Activated CD8-positive, alpha-beta T cell treated with anti-CD3 and anti-CD28 coated beads for 36 hours (primary cell): ENCODE data around the gene PSMF1. TPM values are rescaled to one million over a fixed set of nuclear protein-coding genes. Genes with fewer than 3 reads are reported as not detected.

Experiments
- ATAC-seq: fragments of 200-7000 bp; cut with Tn5 transposase; one replicate; pipeline ENCODE4 v1.10.0; 2021; ENCODE audit warnings: mild to moderate bottlenecking, moderate library complexity
- CTCF ChIA-PET: fragments of 350-600 bp; sonication (Branson Sonifier 250); formaldehyde crosslinking; loops from one replicate; lab custom pipeline; 2021; ENCODE audit warnings: antibody characterized with exemption; lab: Charles Lee
- POLR2A ChIA-PET: fragments of 350-600 bp; sonication (Branson Sonifier 250); formaldehyde crosslinking; loops from one replicate; lab custom pipeline; 2021; ENCODE audit warnings: antibody characterized with exemption; lab: Charles Lee
- DNase-seq: peaks from one replicate; pipeline ENCODE4 v3.0.0-alpha.2; 2020
- H3K27ac Mint-ChIP-seq: one replicate; pipeline ENCODE4 v1.8.0; 2021; ENCODE audit warnings: mild to moderate bottlenecking, mixed read lengths
- H3K27me3 Mint-ChIP-seq: one replicate; pipeline ENCODE4 v1.8.0; 2021; ENCODE audit warnings: mixed read lengths
- H3K36me3 Mint-ChIP-seq: one replicate; pipeline ENCODE4 v1.8.0; 2021; ENCODE audit warnings: low read depth, mixed read lengths
- H3K4me1 Mint-ChIP-seq: one replicate; pipeline ENCODE4 v1.8.0; 2021; ENCODE audit warnings: low read depth, mixed read lengths
- H3K4me3 Mint-ChIP-seq: one replicate; pipeline ENCODE4 v1.8.0; 2021; ENCODE audit warnings: mild to moderate bottlenecking, moderate library complexity, mixed read lengths
- H3K9me3 Mint-ChIP-seq: one replicate; pipeline ENCODE4 v1.8.0; 2021; ENCODE audit warnings: mixed read lengths
- intact Hi-C: fragments of 100-400 bp; cut with micrococcal nuclease; formaldehyde crosslinking; loops from one replicate; pipeline ENCODE4 v1.10.0; 2022
- total RNA-seq, 2 experiments: library from RNA; stranded (reverse); gene quantifications; one replicate each; pipeline ENCODE4 v1.2.3, GENCODE V29; 2021
- TF ChIP-seq, protein P1 (sequence below): fragments of 200-600 bp; IDR thresholded peaks from one replicate; pipeline ENCODE4 v1.8.0; 2022; ENCODE audit warnings: antibody characterized with exemption, mild to moderate bottlenecking

The PSMF1 gene
- total RNA-seq, 2 experiments from 2014 or later = 150 to 154 TPM

DNA sequence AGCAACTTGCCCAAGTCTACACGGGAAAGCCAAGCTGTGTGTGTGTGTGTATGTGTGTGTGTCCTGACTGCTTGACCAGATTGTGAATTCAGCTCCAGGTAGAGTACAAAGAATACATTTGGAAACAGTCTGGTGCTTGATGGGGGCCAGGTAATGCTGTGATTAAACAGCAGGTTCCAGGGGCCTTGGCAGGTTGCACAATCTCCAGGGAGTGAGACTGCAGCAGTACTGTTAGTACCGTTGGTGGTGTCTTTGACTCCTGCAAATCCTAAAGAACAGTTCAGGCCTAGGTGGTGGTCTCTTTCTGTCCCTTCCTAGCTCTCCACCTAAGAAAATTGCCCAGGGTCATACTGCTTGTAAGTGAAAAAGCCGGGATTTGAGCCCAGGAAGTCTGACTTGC is 11.2 kb upstream of the PSMF1 start:
- CTCF ChIA-PET = interaction anchor here (1.1 to 3.2 kb wide), 10 partner anchors 9 to 151 kb away, joined by 3 to 22 read pairs (median 8); no protein-coding TSS in a partner anchor
- Mint-ChIP-seq H3K4me1 (no peaks in the 10 kb centered on the region), H3K9me3 (peaks cover 8% of the 10 kb centered on the region), H3K27ac (no peak overlapping the region), H3K4me3 (no peak overlapping the region), H3K27me3 (no peaks in the 10 kb centered on the region), H3K36me3 (no peaks in the 10 kb centered on the region)
- TF ChIP-seq, protein P1, sequence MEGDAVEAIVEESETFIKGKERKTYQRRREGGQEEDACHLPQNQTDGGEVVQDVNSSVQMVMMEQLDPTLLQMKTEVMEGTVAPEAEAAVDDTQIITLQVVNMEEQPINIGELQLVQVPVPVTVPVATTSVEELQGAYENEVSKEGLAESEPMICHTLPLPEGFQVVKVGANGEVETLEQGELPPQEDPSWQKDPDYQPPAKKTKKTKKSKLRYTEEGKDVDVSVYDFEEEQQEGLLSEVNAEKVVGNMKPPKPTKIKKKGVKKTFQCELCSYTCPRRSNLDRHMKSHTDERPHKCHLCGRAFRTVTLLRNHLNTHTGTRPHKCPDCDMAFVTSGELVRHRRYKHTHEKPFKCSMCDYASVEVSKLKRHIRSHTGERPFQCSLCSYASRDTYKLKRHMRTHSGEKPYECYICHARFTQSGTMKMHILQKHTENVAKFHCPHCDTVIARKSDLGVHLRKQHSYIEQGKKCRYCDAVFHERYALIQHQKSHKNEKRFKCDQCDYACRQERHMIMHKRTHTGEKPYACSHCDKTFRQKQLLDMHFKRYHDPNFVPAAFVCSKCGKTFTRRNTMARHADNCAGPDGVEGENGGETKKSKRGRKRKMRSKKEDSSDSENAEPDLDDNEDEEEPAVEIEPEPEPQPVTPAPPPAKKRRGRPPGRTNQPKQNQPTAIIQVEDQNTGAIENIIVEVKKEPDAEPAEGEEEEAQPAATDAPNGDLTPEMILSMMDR = no peak
- ATAC-seq (no peak), DNase-seq (no peak)
- POLR2A ChIA-PET = no interaction called here
- intact Hi-C loops = no loop called here

DNA sequence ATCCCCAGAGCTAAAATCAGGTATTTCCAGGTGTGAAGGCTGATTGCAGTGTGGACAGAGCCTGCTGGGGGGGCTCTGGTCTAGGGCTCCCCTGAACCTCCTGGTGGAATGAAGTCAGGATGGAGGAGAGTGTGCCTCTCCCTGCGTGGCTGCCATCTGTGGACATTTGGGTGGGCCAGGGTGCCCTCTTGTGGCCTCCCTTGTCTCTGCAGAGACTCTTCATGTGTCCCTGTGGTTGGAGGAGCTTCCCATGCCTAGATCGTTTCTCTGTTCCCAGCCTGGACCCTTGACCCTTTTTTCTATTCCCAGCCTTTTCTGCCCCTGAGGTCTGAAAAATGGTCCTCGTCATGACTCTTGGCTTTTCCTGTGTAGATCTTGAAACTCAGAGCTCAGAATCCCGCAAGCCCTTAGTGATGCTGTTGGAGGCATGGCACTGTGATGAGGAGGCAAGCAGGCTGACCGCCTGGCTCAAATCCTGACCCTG is 9.9 kb upstream of the PSMF1 start:
- ATAC-seq (peak; percentile 87), DNase-seq (peak; percentile 74)
- ChIA-PET POLR2A (no interaction called here), CTCF (interaction anchor here (0.6 to 3.2 kb wide), 42 partner anchors 8 to 304 kb away, joined by 3 to 22 read pairs (median 4); partner anchors contain the start of gene C20orf202)
- Mint-ChIP-seq H3K36me3 (no peaks in the 10 kb centered on the region), H3K27me3 (no peaks in the 10 kb centered on the region), H3K4me1 (no peaks in the 10 kb centered on the region), H3K9me3 (no peaks in the 10 kb centered on the region), H3K4me3 (no peak overlapping the region), H3K27ac (no peak overlapping the region)
- intact Hi-C loops = no loop called here
- TF ChIP-seq, protein P1 = peak; percentile 69

DNA sequence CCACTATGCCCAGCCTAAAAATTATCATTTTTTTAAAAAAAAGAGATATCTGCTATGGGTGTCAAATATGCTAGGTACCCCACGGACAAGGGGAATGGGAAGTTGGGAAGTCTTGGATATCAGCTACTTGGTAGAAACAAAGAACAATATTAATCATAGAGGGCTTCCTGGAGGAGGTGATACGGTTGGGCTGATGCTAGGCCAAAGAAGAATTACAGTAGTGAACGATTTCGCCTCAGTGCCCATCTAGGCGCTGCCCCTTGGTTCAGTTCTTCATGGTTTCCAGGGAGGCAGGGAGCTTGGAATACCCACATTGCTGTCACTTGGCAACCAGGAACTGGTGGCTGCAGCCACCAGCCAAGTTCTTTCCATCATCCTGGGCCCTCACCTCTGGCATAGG is 5.5 kb upstream of the PSMF1 start:
- Mint-ChIP-seq H3K27ac (no peak overlapping the region), H3K36me3 (peaks cover 3% of the 10 kb centered on the region), H3K4me1 (peaks cover 12% of the 10 kb centered on the region), H3K9me3 (no peaks in the 10 kb centered on the region), H3K4me3 (no peak overlapping the region), H3K27me3 (no peaks in the 10 kb centered on the region)
- ChIA-PET POLR2A (interaction anchor here (0.6 kb wide), 2 partner anchors 89 to 93 kb away, joined by 3 to 7 read pairs; no protein-coding TSS in a partner anchor), CTCF (interaction anchor here (1.6 to 2.0 kb wide), 2 partner anchors 101 to 157 kb away, joined by 3 to 5 read pairs; no protein-coding TSS in a partner anchor)
- TF ChIP-seq, protein P1 = no peak
- ATAC-seq = no peak
- intact Hi-C loops = loop anchor here (10.0 kb wide), 2 partner anchors 102 to 352 kb away; partner anchors contain the start of gene NSFL1C
- DNase-seq = no peak

DNA sequence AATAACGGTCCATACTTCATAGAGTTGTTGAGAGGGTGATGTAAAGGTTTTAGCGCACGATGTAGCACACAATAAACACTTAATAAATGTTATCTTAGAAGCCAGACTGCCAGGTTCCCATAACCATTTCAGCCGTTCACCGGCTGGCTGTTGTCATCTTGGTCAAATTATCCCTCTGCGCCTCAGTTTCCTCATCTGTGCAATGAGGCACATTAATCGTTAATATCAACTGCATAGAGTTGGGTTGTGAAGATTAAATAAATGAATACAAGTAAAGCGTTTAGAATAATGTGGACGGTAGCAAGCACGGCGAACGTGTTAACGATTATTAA is 432 bp upstream of the PSMF1 start:
- H3K36me3 Mint-ChIP-seq = peaks cover 30% of the 10 kb centered on the region
- H3K4me1 Mint-ChIP-seq = peaks cover 44% of the 10 kb centered on the region
- H3K9me3 Mint-ChIP-seq = no peaks in the 10 kb centered on the region
- ChIA-PET POLR2A (interaction anchor here (1.2 to 1.3 kb wide), 2 partner anchors 17 to 24 kb away, joined by 4 read pairs; no protein-coding TSS in a partner anchor), CTCF (interaction anchor here (1.0 to 2.0 kb wide), 2 partner anchors 9 to 299 kb away, joined by 3 to 12 read pairs; no protein-coding TSS in a partner anchor)
- no peak for ATAC-seq
- H3K27ac Mint-ChIP-seq = peak overlapping the region; percentile 82
- DNase-seq = no peak
- peak overlapping the region; percentile 83 for H3K4me3 Mint-ChIP-seq
- H3K27me3 Mint-ChIP-seq = no peaks in the 10 kb centered on the region
- intact Hi-C loops = loop anchor here (10.0 kb wide), 2 partner anchors 97 to 347 kb away; partner anchors contain the start of gene NSFL1C
- TF ChIP-seq, protein P1 = no peak

DNA sequence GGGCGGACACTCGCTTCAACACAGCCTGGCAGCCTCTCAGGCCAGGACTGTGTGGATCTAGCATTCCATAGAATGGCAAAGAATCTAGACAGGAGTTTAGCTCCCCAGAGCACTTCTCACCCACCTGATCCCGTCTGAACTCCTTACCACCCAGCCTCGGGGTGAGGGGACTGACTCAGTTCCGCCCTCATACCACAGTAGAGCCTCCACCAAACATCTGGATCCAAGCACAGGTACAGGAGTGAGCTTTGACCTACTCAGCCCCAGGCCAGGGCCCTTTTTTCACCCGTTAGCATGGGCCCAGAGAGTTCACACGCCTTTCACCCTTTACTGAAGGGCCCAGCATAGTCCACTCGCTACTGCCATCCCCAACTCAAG is 715 bp downstream of the PSMF1 start:
- DNase-seq (no peak), ATAC-seq (no peak)
- peaks cover 55% of the 10 kb centered on the region for H3K4me1 Mint-ChIP-seq
- ChIA-PET POLR2A (interaction anchor here (1.2 to 1.3 kb wide), 2 partner anchors 16 to 22 kb away, joined by 4 read pairs; no protein-coding TSS in a partner anchor), CTCF (interaction anchor here (4.1 kb wide), 1 partner anchor 11 kb away, joined by 22 read pairs; no protein-coding TSS in a partner anchor)
- TF ChIP-seq, protein P1 = no peak
- H3K36me3 Mint-ChIP-seq = peaks cover 40% of the 10 kb centered on the region
- no peaks in the 10 kb centered on the region for H3K9me3 Mint-ChIP-seq
- peak overlapping the region; percentile 82 for H3K27ac Mint-ChIP-seq
- H3K27me3 Mint-ChIP-seq = no peaks in the 10 kb centered on the region
- peak overlapping the region; percentile 83 for H3K4me3 Mint-ChIP-seq
- intact Hi-C loops = loop anchor here (10.0 kb wide), 2 partner anchors 96 to 346 kb away; partner anchors contain the start of gene NSFL1C
